ENCODE measurements around the gene TTLL1.

Gene TTLL1

DNA sequence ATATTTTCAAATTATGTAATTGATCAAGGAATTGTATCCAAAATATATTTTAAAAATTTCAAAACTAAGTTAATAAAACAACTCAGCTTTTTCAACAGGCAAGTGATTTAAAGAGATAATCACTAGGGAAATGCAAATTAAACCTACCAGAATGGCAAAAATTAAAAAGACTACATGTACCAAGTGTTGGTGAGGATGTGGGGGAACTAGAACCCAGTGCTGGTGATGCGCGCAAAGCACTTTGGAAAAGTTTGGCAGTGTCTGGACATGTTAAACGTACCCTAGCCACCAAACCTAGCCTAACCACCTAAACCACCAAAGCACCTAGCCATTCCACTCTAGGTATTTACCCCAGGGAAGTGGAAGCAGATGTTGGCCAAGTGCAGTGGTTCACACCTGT is 97.1 kb downstream of the TTLL1 start:
- no peak for DNase-seq

DNA sequence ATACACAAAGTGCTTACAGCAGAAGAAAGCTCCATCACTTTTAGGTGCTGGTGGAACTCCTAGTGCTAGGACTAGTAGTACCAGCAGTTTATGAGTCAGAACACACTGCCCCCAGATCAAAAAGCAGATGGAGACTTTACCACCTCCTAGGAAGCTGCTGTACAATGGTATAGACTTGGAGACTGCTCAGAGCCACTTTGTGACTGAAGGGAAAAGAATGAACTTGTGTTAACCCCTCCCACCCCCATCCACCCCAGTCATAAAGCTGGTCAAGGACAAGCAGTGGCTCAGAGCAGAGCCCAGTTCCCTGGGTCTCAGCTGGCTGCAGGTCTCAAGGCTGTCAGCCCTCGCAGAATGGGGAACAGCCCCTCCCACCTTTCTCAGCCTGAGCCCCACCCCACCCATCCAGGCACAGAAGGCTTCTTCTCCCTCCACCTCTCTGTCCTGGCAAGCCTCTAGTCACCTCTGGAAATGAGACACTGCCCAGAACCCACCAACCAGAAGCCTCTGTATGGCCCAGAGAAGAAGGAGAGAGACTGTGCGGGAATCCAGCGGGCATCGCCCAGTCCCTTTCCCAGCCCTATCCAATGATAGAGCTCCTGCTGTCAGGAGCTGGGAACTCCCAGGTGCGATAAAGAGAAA is 98.1 kb downstream of the TTLL1 start:
- peak; percentile 95 for DNase-seq

DNA sequence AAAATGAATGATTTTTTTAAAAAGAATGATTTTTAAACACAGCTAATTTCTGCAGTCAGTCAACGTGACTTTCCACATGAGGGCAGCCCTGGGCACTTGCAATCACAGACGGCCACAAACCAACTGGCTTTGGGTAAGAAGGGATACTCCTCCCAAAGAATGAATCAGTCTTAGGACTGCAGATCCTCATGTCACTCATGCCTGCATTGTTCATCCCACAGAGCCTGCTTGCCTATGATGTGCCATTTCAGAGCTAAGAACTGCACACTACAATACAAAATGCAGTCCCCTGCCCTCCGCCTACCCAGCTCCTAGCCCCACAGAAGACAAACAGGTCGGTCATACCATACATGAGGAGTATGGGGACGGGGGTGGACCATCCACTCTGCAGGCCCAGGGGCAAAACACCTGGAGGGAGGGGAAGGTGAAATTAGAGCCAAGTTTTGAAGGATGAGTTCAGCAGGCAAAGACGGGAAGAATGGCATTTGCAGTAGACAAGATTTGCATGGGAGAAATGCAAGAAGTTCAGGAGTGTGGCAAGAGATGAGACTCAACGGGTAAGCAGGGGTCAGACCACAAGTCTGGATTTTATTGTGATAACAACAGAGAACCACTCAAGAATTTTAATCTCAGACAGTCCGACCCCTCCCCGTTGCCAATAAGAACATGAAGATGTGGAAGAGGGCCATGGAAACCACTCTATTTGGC is 98.9 kb downstream of the TTLL1 start:
- peak; percentile 93 for DNase-seq

Data from fibroblast of skin of back (primary cell).